Muscle of arm (tissue), 14 donors: ENCODE data around the gene NOXO1. TPM values are rescaled to one million over a fixed set of nuclear protein-coding genes. Genes with fewer than 3 reads are reported as not detected.

Source experiments
- DNase-seq: peaks from one replicate; pipeline ENCODE4 v3.0.0-alpha.2; 2013
- long read RNA-seq, 11 donors: transcript quantifications; one replicate each; lab custom pipeline, GENCODE V29; 2026
- polyA plus RNA-seq, 12 donors: library from polyadenylated mRNA; unstranded; fragments of 120-200 nt; gene quantifications; one replicate each; pipeline ENCODE4 v1.2.1, GENCODE V29; 2013; ENCODE audit not compliant: insufficient read length in 12 of 12

NOXO1 gene
- polyA plus RNA-seq = 1 to 10 TPM in 3 of 12 donors, under 1 TPM in 6, not detected in 3; 0.38 to 1.4 (median 0.74) TPM
- long read RNA-seq, donor 1 = 0 reads
- long read RNA-seq, donor 2 = 0 reads
- long read RNA-seq, donor 3 = 0 reads
- long read RNA-seq, donor 4 = 0 reads
- long read RNA-seq, donor 5, partial matches to known transcripts = 5 of 35 reads
- long read RNA-seq, donor 5, other reads (novel, unspliced or antisense) = 30 of 35 reads
- long read RNA-seq, donor 6 = 0 reads
- long read RNA-seq, donor 7 = 0 reads
- long read RNA-seq, donor 8 = 0 reads
- long read RNA-seq, donor 9 = 0 reads
- long read RNA-seq, donor 10, partial matches to known transcripts = 0 of 18 reads
- long read RNA-seq, donor 10, other reads (novel, unspliced or antisense) = 18 of 18 reads
- long read RNA-seq, donor 11 = 0 reads

- DNase-seq = no peak
Observed at GRCh38 chr16:1981398-1981836, at the start of gene NOXO1. Gene NOXO1 (minus strand): TSS chr16:1981469. CDS start chr16:1981179, 290 bp downstream.

GRCh38 chr16:2030036-2030435 lies 48.8 kb upstream of the NOXO1 start:
- no peak for DNase-seq

- DNase-seq = no peak
Observed at GRCh38 chr16:2029350-2029749, 48.1 kb upstream of the NOXO1 start.

GRCh38 chr16:2028620-2029220 lies 47.5 kb upstream of the NOXO1 start:
- DNase-seq = no peak

- no peak for DNase-seq
Observed at GRCh38 chr16:2028146-2028545, 46.9 kb upstream of the NOXO1 start.

GRCh38 chr16:2027024-2028010 lies 46.0 kb upstream of the NOXO1 start:
- no peak for DNase-seq

GRCh38 chr16:2026461-2027023 lies 45.3 kb upstream of the NOXO1 start, which contains the start of gene NHERF2:
Gene NHERF2 (plus strand): TSS chr16:2026902. CDS start chr16:2027006, 104 bp downstream.
- DNase-seq = no peak

- no peak for DNase-seq
Observed at GRCh38 chr16:2025878-2026460, 44.7 kb upstream of the NOXO1 start.

GRCh38 chr16:2025251-2025650 lies 44.0 kb upstream of the NOXO1 start:
- DNase-seq = no peak

- no peak for DNase-seq
Observed at GRCh38 chr16:2024032-2024420, 42.8 kb upstream of the NOXO1 start.

- peak; percentile 94 for DNase-seq
Observed at GRCh38 chr16:2023092-2024031, 42.1 kb upstream of the NOXO1 start.

GRCh38 chr16:2022723-2023091 lies 41.4 kb upstream of the NOXO1 start:
- no peak for DNase-seq

GRCh38 chr16:2019921-2020831 lies 38.9 kb upstream of the NOXO1 start:
- no peak for DNase-seq

- DNase-seq = no peak
Observed at GRCh38 chr16:2019518-2019920, 38.2 kb upstream of the NOXO1 start, which contains the start of gene NPW. Gene NPW (plus strand): TSS chr16:2019785.

GRCh38 chr16:2016407-2016922 lies 35.2 kb upstream of the NOXO1 start:
- no peak for DNase-seq

GRCh38 chr16:2015947-2016208 lies 34.6 kb upstream of the NOXO1 start:
- DNase-seq = no peak

- DNase-seq = no peak
Observed at GRCh38 chr16:2015117-2015946, 34.1 kb upstream of the NOXO1 start.

GRCh38 chr16:2013527-2013926 lies 32.3 kb upstream of the NOXO1 start:
- no peak for DNase-seq
